NCI-H748 treated with DMSO at 0.1 percent for 48 hours (cell line): Measurements from ENCODE around the gene TST.
"Not testable (repeated sequence)": the region's sequence is repeated elsewhere in the genome, so short reads cannot be mapped to it uniquely, and the experiment has no call there.

Experiments
- DNase-seq: peaks from one replicate; lab custom pipeline; 2025; lab: John Stamatoyannopoulos, UW

The TST gene

GRCh38 chr22:37014415-37014806 is 4.8 kb downstream of the TST start:
- no peak for DNase-seq

- DNase-seq = no peak
Measured at GRCh38 chr22:37012956-37013355, 6.3 kb downstream of the TST start.

- DNase-seq = no peak
Measured at GRCh38 chr22:37012262-37012904, 6.9 kb downstream of the TST start.

GRCh38 chr22:37011472-37011871 is 7.8 kb downstream of the TST start:
- no peak for DNase-seq

- DNase-seq = no peak
Measured at GRCh38 chr22:37010976-37011375, 8.3 kb downstream of the TST start.

GRCh38 chr22:37010174-37010573 is 9.1 kb downstream of the TST start:
- DNase-seq = no peak

- DNase-seq = no peak
Measured at GRCh38 chr22:37009490-37009889, 9.8 kb downstream of the TST start.

GRCh38 chr22:37008365-37008764 is 10.9 kb downstream of the TST start:
- DNase-seq = no peak

GRCh38 chr22:37007651-37008050 is 11.6 kb downstream of the TST start:
- peak; percentile 2 for DNase-seq

GRCh38 chr22:37002633-37003032 is 16.6 kb downstream of the TST start:
- no peak for DNase-seq

- no peak for DNase-seq
Measured at GRCh38 chr22:37001826-37002225, 17.4 kb downstream of the TST start.

- DNase-seq = no peak
Measured at GRCh38 chr22:37000676-37001534, 18.3 kb downstream of the TST start.

- no peak for DNase-seq
Measured at GRCh38 chr22:36999463-36999862, 19.8 kb downstream of the TST start.

GRCh38 chr22:36998620-36999351 is 20.5 kb downstream of the TST start:
- no peak for DNase-seq

GRCh38 chr22:36997746-36998145 is 21.5 kb downstream of the TST start:
- no peak for DNase-seq

GRCh38 chr22:36991206-36991605 is 28.0 kb downstream of the TST start:
- DNase-seq = no peak

GRCh38 chr22:36990457-36990856 is 28.8 kb downstream of the TST start:
- DNase-seq = no peak

- DNase-seq = not testable (repeated sequence)
Measured at GRCh38 chr22:36989012-36989411, 30.2 kb downstream of the TST start.

- no peak for DNase-seq
Measured at GRCh38 chr22:36988075-36988832, 31.0 kb downstream of the TST start.

- no peak for DNase-seq
Measured at GRCh38 chr22:36986242-36986821, 32.9 kb downstream of the TST start.

- no peak for DNase-seq
Measured at GRCh38 chr22:36985211-36985889, 33.9 kb downstream of the TST start.
